Breast epithelium (tissue), 3 donors: ENCODE results near the gene KNOP1.

ENCODE experiments used
- POLR2A ChIP-seq: fragments of 450-650 bp; IDR thresholded peaks from one replicate; pipeline ENCODE4 v1.6.1; 2016; ENCODE audit warnings: antibody characterized with exemption, mild to moderate bottlenecking, moderate library complexity
- TF ChIP-seq, protein P1 (sequence below), 3 donors: fragments of 450-650 bp; IDR thresholded peaks; one replicate each; pipeline ENCODE4 v1.5.1; 2016 to 2017; ENCODE audit warnings: antibody characterized with exemption in 3 of 3, mild to moderate bottlenecking in 3 of 3, moderate library complexity in 3 of 3

DNA sequence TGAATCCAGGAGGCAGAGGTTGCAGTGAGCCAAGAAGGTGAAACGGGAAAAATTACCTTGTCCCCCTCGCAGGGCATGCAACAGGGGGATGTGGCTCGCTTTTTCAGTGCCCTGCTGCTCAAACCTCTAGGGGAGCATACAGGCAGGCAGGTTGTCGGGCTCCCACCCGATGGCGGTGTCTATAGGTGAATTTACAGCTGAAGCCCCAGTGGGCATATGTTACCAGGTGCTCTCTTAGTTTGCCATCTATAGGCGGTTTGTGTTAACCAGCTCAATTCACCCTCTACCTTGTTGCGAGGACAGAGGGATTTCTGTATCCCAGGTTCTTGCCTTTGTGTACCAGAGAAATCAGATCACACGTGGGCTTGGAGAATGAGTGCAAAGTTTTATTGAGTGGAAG, 49.0 kb upstream of the KNOP1 start:
- TF ChIP-seq, protein P1, sequence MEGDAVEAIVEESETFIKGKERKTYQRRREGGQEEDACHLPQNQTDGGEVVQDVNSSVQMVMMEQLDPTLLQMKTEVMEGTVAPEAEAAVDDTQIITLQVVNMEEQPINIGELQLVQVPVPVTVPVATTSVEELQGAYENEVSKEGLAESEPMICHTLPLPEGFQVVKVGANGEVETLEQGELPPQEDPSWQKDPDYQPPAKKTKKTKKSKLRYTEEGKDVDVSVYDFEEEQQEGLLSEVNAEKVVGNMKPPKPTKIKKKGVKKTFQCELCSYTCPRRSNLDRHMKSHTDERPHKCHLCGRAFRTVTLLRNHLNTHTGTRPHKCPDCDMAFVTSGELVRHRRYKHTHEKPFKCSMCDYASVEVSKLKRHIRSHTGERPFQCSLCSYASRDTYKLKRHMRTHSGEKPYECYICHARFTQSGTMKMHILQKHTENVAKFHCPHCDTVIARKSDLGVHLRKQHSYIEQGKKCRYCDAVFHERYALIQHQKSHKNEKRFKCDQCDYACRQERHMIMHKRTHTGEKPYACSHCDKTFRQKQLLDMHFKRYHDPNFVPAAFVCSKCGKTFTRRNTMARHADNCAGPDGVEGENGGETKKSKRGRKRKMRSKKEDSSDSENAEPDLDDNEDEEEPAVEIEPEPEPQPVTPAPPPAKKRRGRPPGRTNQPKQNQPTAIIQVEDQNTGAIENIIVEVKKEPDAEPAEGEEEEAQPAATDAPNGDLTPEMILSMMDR (IDR thresholded peaks at IDR 0.05), result no peak
- no peak for TF ChIP-seq POLR2A
